IPS-20b (cell line): ENCODE measurements around the gene ANGPTL5.

Experiments used
- H3K27ac ChIP-seq: one replicate; pipeline ENCODE4 v1.5.1; 2013; ENCODE audit warnings: low read length
- H3K27me3 ChIP-seq: 2 replicates; pipeline ENCODE4 v1.6.1; 2013; ENCODE audit warnings: mild to moderate bottlenecking, low read length, inconsistent platforms; ENCODE audit not compliant: insufficient read depth
- H3K36me3 ChIP-seq: 2 replicates; pipeline ENCODE4 v1.6.1; 2013; ENCODE audit warnings: low read depth, mild to moderate bottlenecking, inconsistent platforms, low read length, moderate library complexity; ENCODE audit not compliant: insufficient read depth
- H3K4me1 ChIP-seq: 2 replicates; pipeline ENCODE4 v1.6.1; 2013; ENCODE audit warnings: mild to moderate bottlenecking, control low read depth, inconsistent platforms, low read length, moderate library complexity; ENCODE audit not compliant: insufficient read depth
- H3K4me3 ChIP-seq: 2 replicates; pipeline ENCODE4 v1.5.1; 2013; ENCODE audit warnings: mild to moderate bottlenecking, low read length, inconsistent platforms
- H3K9ac ChIP-seq: 2 replicates; pipeline ENCODE4 v1.6.1; 2013; ENCODE audit warnings: low read depth, mild to moderate bottlenecking, inconsistent platforms, low read length, moderate library complexity
- H3K9me3 ChIP-seq: 2 replicates; pipeline ENCODE4 v1.6.1; 2013; ENCODE audit warnings: mild to moderate bottlenecking, low read depth, low read length, inconsistent platforms; ENCODE audit not compliant: insufficient read depth

ANGPTL5 gene

GRCh38 chr11:101920992-101921391, 4.7 kb upstream of the ANGPTL5 start:
- Histone ChIP-seq H3K27ac (no peak overlapping the region), H3K4me1 (no peaks in the 10 kb centered on the region), H3K27me3 (no peaks in the 10 kb centered on the region), H3K9ac (no peak overlapping the region), H3K4me3 (no peak overlapping the region), H3K36me3 (no peaks in the 10 kb centered on the region), H3K9me3 (no peaks in the 10 kb centered on the region)

GRCh38 chr11:101917226-101917625, 904 bp upstream of the ANGPTL5 start:
- no peaks in the 10 kb centered on the region for H3K27me3 ChIP-seq
- H3K4me1 ChIP-seq = peaks cover 3% of the 10 kb centered on the region; the same call in 1 of the 2 replicates
- H3K27ac ChIP-seq = no peak overlapping the region
- no peak overlapping the region for H3K4me3 ChIP-seq
- no peaks in the 10 kb centered on the region for H3K9me3 ChIP-seq
- H3K36me3 ChIP-seq = no peaks in the 10 kb centered on the region
- H3K9ac ChIP-seq = no peak overlapping the region

- H3K9ac ChIP-seq = peak overlapping the region; percentile 73; the same call in 1 of the 2 replicates
- H3K4me1 ChIP-seq = peaks cover 3% of the 10 kb centered on the region; the same call in 1 of the 2 replicates
- no peak overlapping the region for H3K27ac ChIP-seq
These were observed 481 bp downstream of the ANGPTL5 start for GRCh38 chr11:101915791-101916291.

GRCh38 chr11:101914738-101915426, 1.4 kb downstream of the ANGPTL5 start, which contains the start of gene CEP126:
CEP126 (plus strand) TSS chr11:101915010; CDS start chr11:101915285, 275 bp downstream.
- Histone ChIP-seq H3K4me3 (peak within 1 kb of the TSS; percentile 82), H3K9me3 (no peaks in the 10 kb centered on the region), H3K4me1 (peaks cover 3% of the 10 kb centered on the region; the same call in 1 of the 2 replicates), H3K36me3 (no peaks in the 10 kb centered on the region), H3K27ac (no peak within 1 kb of the TSS), H3K9ac (peak within 1 kb of the TSS; percentile 73; the same call in 1 of the 2 replicates), H3K27me3 (no peaks in the 10 kb centered on the region)

More at GRCh38 chr11:101915791-101916291, 481 bp downstream of the ANGPTL5 start:
- Histone ChIP-seq H3K4me3 (peak overlapping the region; percentile 82), H3K36me3 (no peaks in the 10 kb centered on the region), H3K9me3 (no peaks in the 10 kb centered on the region), H3K27me3 (no peaks in the 10 kb centered on the region)

- no peak overlapping the region for H3K27ac ChIP-seq
- peak overlapping the region; percentile 82 for H3K4me3 ChIP-seq
- H3K9ac ChIP-seq = peak overlapping the region; percentile 57; the same call in 1 of the 2 replicates
- H3K36me3 ChIP-seq = no peaks in the 10 kb centered on the region
- H3K27me3 ChIP-seq = no peaks in the 10 kb centered on the region
- H3K9me3 ChIP-seq = no peaks in the 10 kb centered on the region
- peaks cover 3% of the 10 kb centered on the region; the same call in 1 of the 2 replicates for H3K4me1 ChIP-seq
These were observed 2.0 kb downstream of the ANGPTL5 start for GRCh38 chr11:101914341-101914737.

- H3K27me3 ChIP-seq = no peaks in the 10 kb centered on the region
- no peak overlapping the region for H3K9ac ChIP-seq
- no peaks in the 10 kb centered on the region for H3K9me3 ChIP-seq
- no peaks in the 10 kb centered on the region for H3K36me3 ChIP-seq
- H3K4me1 ChIP-seq = peaks cover 3% of the 10 kb centered on the region; the same call in 1 of the 2 replicates
- H3K4me3 ChIP-seq = no peak overlapping the region
- H3K27ac ChIP-seq = no peak overlapping the region
These were observed 2.7 kb downstream of the ANGPTL5 start for GRCh38 chr11:101913656-101914055.

- Histone ChIP-seq H3K27me3 (no peaks in the 10 kb centered on the region), H3K4me3 (no peak overlapping the region), H3K4me1 (peaks cover 3% of the 10 kb centered on the region; the same call in 1 of the 2 replicates), H3K9me3 (no peaks in the 10 kb centered on the region), H3K27ac (no peak overlapping the region), H3K9ac (no peak overlapping the region), H3K36me3 (no peaks in the 10 kb centered on the region)
These were observed 3.5 kb downstream of the ANGPTL5 start for GRCh38 chr11:101912823-101913284.

GRCh38 chr11:101909087-101909486, 7.2 kb downstream of the ANGPTL5 start:
- Histone ChIP-seq H3K27ac (no peak overlapping the region), H3K4me1 (no peaks in the 10 kb centered on the region; the same call in 1 of the 2 replicates), H3K4me3 (no peak overlapping the region), H3K9ac (no peak overlapping the region), H3K27me3 (no peaks in the 10 kb centered on the region), H3K36me3 (no peaks in the 10 kb centered on the region), H3K9me3 (no peaks in the 10 kb centered on the region)

GRCh38 chr11:101907815-101908214, 8.5 kb downstream of the ANGPTL5 start:
- H3K4me1 ChIP-seq = no peaks in the 10 kb centered on the region
- no peak overlapping the region for H3K4me3 ChIP-seq
- H3K9me3 ChIP-seq = no peaks in the 10 kb centered on the region
- no peak overlapping the region for H3K9ac ChIP-seq
- H3K36me3 ChIP-seq = no peaks in the 10 kb centered on the region
- H3K27ac ChIP-seq = no peak overlapping the region
- no peaks in the 10 kb centered on the region for H3K27me3 ChIP-seq

GRCh38 chr11:101894505-101894904, 21.8 kb downstream of the ANGPTL5 start:
- no peak overlapping the region for H3K4me3 ChIP-seq

GRCh38 chr11:101889767-101890166, 26.6 kb downstream of the ANGPTL5 start:
- no peak overlapping the region for H3K27ac ChIP-seq
- H3K36me3 ChIP-seq = no peaks in the 10 kb centered on the region
- no peaks in the 10 kb centered on the region for H3K9me3 ChIP-seq
- no peaks in the 10 kb centered on the region for H3K27me3 ChIP-seq
- no peak overlapping the region for H3K9ac ChIP-seq
- H3K4me1 ChIP-seq = no peaks in the 10 kb centered on the region
- H3K4me3 ChIP-seq = no peak overlapping the region

More at GRCh38 chr11:101894505-101894904, 21.8 kb downstream of the ANGPTL5 start:
- no peaks in the 10 kb centered on the region for H3K4me1 ChIP-seq
- no peak overlapping the region for H3K27ac ChIP-seq
- no peaks in the 10 kb centered on the region for H3K36me3 ChIP-seq
- H3K9ac ChIP-seq = no peak overlapping the region
- no peaks in the 10 kb centered on the region for H3K27me3 ChIP-seq
- H3K9me3 ChIP-seq = no peaks in the 10 kb centered on the region

GRCh38 chr11:101885631-101886030, 30.7 kb downstream of the ANGPTL5 start:
- Histone ChIP-seq H3K9ac (no peak overlapping the region), H3K27ac (no peak overlapping the region), H3K9me3 (no peaks in the 10 kb centered on the region), H3K27me3 (no peaks in the 10 kb centered on the region), H3K4me3 (no peak overlapping the region), H3K36me3 (no peaks in the 10 kb centered on the region), H3K4me1 (no peaks in the 10 kb centered on the region)
